NOMO-1 treated with dmso at 0.1 percent for 144 hours (cell line): ENCODE data around the gene JPT2.

Experiments
- DNase-seq: peaks from one replicate; lab custom pipeline; 2025; ENCODE audit not compliant: unreplicated experiment; lab: John Stamatoyannopoulos, UW

JPT2 gene

DNA sequence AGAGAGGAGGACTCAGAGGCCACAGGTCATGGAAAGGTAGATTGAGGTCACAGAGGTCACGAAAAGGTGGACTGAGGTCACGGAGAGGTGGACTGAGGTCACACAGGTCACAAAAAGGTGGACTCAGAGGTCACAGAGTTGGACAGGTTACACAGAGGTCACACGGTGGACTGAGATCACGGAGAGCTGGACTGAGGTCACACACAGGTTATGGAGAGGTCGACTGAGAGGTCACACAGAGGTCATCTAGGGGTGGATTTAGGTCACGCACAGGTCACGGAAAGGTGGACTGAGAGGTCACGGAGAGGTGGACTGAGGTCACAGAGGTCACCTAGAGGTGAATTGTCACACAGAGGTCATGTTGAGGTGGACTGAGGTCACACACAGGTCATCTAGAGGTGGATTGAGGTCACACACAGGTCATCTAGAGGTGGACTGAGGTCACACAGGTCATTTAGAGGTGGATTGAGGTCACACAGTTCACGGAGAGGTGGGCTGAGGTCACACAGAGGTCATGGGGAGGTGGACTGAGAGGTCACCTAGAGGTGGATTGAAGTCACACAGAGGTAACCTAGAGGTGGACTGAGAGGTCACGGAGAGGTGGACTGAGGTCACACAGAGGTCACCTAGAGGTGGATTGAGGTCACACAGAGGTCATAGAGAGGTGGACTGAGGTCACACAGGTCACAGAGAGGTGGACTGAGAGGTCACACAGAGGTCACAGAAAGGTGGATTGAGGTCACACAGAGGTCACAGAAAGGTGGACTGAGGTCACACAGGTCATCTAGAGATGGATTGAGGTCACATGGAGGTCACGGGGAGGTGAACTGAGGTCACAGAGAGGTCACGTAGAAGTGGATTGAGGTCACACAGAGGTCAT is 26.7 kb upstream of the JPT2 start:
- DNase-seq: no peak

DNA sequence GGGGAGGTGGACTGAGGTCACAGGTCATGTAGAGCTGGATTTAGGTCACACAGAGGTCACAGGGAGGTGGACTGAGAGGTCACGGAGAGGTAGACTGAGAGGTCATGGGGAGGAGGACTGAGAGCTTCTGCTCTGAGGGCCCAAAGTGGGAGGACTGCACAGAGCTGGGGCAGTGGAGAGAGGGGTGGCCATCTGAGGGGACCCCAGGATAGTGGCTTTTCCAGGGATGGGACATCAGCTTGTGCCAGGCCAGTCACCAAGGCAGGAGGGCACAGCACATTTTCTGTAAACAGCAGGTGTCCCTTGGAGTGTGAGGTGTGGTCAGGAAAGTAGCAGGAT is 26.1 kb upstream of the JPT2 start:
- DNase-seq: no peak

DNA sequence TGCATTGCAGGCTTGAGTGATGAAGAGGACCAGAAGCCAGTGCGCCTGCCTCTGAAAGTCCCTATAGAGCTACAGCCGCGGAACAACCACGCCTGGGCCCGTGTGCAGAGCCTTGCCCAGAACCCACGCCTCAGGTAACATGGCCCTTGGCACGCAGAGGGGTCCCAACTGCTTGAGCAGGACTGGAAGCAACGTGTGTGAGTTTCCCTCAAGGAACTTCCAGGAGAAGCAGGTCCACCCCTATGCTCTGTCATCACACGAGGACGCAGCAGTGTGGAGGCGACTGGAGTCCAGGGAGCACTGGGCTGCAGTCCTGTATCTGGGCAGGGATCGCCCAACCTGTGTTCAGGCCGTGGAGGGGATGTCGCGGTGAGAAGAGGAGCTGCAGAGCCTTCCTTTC is 25.1 kb upstream of the JPT2 start:
- DNase-seq: no peak

DNA sequence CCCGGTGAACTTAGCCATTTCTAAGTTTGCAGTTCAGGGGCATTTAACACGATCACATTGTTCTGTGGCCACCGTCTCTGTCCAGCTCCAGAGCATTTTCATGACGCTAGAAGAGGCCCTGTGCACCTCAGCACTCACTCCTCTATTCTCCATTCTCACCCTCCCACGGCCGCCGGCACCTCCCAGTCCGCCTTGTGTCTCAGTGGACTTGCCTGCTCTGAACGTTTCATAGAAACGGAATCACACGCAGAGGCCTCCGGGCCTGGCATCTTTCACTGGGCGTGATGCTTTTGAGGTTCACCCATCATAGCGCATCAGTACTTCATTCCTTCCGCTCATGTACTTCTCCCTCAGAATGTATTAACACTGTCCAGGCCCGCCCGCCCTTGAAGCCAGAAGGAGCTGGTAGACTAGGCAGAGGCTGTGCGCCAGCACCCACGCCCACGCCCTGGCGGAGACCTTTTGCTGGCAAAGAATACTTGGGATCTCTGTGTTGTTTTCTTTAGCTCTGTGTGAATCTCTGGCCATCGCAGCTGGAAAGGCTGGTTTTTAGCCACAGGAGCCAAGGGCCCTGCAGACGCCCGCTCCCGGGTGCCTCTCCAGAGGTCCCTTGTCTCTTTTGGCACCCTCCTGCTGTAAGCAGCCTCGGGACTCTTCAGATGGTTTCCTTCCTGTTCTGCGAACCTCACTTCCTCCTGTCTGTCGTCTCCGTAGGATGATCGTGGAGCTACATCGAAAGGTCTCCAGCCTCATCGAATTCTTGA is 23.4 kb upstream of the JPT2 start:
- DNase-seq: no peak

DNA sequence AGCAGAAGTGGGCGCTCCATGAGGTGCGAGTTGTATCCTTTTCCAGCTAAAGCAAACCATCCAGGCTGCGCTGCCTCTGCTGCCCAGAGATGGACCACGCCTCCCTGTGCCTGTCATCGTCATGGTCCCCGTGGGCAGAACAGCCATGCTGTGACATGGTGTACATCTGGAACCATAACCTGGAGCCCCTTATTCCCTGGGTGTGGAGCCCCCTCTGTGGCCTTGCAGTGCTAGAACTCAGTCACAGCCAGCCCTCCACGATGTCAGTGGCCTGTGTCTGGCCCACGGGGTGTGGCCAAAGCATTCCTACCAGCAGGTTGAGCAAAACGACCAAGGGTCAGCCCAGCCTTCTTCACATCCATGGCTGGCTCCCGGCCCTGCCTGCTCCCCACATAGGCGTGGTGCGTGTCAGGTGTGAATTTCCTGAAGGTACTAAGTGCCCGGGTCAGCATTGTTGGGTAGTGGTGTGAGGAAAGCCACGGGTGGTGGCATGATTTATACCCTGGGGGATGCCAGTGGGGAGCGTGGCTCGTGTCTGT is 22.7 kb upstream of the JPT2 start:
- DNase-seq: no peak

DNA sequence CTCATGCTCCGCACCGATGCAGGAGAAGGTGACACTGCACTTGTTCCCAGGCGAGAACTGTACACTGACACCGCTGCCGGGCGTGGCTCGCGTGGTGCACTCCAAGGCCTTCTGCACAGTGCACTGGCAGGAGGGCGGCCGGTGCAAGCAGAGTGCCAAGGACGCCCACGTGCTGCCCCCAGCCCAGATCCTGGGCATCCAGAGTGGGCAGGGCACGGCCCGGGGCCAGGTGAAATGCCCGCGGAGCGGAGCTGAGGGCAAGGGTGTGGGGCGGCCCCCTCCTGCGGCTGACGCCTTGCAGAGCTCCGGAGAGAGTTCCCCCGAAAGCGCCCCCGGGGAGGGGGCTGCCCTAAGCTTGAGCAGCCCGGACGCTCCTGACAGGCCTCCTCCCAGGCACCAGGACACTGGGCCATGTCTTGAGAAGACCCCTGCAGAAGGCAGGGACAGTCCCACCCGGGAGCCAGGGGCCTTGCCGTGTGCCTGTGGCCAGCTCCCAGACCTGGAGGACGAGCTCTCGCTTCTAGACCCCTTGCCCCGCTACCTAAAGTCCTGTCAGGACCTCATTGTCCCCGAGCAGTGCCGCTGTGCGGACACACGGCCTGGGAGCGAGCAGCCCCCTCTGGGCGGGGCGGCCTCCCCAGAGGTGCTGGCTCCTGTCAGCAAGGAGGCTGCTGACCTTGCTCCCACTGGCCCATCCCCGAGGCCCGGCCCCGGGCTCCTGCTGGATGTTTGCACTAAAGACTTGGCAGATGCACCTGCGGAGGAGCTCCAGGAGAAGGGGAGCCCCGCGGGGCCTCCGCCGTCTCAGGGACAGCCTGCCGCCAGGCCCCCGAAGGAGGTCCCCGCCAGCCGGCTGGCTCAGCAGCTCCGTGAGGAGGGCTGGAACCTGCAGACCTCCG is 21.9 kb upstream of the JPT2 start:
- no peak for DNase-seq

DNA sequence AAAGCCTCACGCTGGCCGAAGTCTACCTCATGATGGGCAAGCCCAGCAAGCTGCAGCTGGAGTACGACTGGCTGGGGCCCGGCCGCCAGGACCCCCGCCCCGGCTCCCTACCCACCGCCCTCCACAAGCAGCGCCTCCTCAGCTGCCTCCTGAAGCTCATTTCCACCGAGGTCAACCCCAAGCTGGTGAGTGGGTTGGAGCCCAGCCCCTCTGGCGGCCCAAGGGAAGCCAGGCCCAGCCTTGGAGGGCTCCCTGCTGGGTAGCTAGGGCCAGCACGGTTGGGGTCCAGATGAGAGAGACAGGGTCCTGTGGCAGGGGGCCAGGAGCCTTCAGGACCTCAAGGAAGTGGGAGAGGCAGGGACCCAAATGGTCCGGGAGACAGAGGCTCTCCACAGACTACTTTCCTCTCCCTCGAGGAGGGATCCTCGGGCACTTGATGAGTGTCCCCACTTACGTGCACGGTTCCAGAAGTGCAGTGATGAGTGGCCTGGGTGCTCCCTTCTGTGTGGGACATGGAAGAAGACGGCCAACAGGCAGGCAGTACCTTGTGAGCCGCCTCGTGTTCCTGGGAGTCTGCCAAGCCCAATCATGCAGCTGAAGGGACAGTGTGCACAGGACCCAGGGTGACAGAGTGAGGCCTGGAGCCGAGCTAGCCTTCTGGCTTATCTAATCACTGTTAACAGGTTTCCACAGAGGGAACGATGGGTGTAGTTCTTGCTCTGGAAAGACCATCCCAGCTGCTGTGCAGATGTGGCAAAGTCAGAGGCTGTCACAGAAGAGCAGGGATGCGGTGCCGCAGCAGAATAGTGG is 21.1 kb upstream of the JPT2 start:
- no peak for DNase-seq

DNA sequence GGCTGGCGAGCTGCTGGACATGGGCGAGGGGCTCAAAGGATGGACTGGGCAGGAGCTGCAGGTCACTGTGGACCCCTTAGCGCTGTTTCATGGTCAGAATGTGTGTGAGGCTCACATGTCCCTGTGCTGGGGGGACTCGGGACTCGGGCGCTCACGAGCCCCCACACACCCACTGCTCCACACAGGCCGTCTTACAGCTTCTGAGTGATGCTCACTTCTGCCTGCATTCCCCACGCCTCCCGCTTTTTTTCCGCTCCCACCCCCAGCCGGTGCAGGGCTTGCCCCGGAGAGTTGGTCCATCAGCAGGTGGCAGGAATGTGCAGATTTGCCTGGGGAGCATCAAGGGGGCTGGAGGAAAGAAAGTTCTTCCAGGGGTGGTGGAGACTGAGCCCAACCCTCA is 20.2 kb upstream of the JPT2 start:
- DNase-seq: no peak

DNA sequence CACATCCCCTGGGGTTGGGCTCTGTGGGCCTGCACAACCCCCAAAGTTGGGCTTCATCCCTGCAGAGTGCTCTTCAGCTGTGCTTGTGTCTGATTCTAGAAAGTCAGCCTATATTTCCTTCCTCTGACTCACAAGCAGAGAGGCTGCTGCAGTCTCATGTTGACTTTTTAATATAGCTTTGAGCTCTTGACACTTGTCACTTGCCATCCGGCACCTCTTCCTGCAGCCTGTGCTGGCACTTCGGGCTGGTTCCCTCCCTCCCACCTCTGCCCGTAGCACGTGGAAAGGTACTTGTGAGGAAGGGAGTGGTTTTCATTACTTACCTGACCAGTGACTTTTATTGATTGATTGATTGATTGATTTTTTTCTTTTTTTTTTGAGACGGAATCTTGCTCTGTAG is 19.0 kb upstream of the JPT2 start:
- DNase-seq: no peak

DNA sequence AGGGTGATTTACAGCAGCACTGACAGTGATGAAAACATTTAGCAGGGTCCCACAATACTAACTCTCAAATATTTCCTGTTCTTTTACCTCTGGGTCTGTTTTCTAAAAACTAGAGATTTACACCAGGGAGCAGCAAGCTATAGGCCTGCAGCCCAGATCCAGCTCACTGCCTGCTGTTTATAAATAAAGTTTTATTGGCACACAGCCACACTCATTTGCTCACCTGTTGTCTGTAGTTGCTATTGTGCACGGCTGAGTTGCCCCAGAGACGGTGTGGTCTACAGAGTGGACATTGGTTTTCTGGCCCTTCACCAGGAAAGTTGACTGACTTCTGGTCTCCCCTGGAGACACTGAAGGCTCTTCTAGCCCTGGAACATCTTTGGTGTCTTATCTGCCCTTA is 16.3 kb upstream of the JPT2 start:
- no peak for DNase-seq

DNA sequence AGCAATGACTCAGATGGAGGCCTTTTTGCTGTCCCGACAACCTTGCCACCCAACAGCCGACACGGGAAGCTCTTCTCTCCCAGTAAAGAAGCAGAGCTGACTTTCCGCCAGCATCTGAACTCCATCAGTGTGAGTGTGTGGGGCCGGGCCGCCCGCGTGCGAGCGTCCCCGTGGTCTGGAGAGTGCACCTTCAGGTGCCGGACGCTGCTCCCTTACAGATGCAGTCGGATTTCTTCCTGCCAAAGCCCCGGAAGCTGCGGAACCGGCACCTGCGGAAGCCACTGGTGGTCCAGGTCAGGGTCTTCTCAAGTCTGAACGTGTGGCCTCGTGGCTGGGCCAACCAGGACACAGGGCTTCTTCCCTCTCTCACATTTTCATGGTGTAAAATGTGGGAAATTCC is 15.5 kb upstream of the JPT2 start:
- DNase-seq: no peak

DNA sequence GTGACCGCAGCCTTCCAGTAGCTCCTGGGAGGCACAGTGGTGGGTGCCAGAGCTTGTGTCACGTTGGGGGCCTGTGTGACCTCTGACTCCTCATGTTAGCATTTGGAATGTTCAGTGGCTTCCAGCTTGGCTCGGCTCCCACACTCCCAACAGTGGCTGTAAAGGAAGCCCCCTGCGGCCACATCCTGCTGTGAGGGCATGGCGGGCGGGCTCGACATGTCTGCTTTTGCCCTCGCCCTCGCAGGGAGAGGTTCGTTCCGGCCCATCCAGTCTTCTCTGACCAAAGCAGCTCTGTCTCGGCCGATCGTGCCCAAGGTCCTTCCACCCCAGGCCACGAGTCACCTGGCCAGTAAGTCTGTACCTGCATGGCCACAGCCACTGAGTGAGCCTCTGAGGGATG is 12.2 kb upstream of the JPT2 start:
- DNase-seq: no peak

DNA sequence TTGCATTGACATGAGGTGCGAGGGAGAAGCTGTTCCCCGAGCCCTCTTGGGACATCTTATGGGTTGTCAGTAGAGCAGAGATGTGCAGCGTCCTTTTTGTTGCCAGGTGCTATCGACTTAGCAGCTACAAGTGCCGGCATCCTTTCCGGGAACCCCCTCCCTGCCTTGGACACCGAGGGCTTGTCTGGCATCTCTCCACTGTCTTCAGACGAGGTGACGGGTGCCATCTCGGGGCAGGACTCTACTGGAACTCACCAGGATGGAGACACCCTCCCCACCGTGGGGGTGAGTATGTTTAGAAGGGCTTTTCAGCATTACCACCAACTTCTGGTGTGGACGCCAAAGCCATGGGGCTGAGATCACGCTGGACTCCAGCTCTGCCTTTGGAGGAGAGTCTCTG is 11.8 kb upstream of the JPT2 start:
- DNase-seq: no peak

DNA sequence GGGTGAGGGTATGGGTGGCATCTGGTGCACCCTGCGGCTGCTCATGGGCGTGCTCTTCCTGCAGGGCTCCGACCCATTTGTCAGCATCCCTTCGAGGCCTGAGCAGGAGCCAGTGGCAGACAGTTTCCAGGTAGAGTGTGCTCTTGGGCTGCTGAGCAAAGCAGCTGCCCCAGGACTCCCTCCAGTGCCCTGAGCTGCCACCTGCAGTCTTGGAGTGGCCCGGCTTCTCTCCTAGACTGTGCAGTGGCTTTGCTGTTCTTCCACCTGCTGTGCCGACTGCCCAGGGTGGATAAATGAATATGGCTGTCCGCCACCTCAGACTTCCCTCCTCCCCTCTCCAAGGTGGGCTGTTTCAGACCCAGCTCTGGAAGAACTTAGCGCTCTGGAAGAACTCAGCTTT is 10.8 kb upstream of the JPT2 start:
- DNase-seq: no peak

DNA sequence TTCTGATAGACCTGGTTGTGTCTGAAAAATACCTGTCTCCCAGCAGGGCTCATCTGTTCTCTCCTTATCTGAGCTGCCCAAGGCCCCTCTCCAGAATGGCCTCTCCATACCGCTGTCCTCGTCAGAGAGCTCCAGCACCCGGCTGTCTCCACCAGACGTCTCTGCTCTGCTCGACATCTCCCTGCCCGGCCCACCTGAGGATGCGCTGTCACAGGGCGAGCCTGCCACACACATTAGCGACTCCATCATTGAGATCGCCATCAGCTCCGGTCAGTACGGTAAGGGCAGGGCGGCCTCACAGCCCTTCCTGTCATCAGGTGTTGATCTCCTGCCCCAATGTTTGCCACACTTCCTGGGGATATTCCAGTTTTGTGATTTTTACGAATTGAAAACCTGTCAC is 10.2 kb upstream of the JPT2 start:
- DNase-seq: no peak

DNA sequence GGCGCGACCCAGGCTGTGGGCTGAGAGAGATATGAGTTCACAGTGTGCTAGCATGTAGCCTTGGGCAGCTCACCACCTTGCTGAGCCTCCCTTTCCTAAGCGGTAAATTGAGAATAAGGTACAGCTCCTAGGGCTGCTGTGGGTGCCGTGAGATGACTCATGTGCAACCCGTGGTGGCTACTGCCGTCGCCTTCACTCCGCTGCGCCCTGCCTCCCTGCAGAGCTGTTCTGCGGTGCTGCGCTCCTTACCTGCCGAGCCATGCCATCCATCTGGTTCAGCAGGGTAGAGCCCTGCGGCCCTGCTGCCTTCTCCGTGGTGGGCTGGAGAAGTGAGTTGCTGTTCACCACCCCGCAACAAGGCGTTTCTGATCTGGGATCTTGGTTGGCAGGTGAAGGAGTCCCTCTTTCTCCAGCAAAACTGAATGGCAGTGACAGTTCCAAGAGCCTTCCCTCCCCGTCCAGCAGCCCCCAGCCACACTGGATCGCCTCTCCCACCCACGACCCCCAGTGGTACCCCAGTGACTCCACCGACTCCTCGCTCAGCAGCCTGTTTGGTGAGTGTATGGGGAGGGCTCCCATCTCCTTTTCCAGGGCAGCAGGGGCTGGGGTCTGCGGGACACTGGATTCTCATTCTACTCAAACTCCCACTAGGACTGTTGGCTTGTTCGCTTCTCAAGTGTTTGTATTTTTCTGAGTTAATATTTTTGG is 9.3 kb upstream of the JPT2 start:
- DNase-seq: no peak

DNA sequence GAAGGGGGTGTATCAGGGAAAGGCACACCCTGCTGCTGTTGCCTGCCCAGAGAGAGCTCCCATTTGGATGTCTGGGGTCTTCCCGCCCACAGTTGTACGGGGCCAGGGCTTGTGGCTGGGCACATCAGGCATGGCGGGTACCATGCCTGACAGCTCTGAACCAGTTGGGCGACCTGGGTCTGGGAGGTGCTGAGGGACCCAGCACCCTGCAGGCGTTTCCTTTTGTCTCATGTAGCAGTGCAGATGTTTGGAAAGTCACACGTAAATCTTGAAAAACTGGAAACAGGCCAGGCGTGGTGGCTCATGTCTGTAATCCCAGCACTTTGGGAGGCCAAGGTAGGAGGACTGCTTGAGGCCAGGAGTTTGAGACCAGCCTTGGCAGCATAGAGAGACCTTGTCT is 8.4 kb upstream of the JPT2 start:
- DNase-seq: no peak

DNA sequence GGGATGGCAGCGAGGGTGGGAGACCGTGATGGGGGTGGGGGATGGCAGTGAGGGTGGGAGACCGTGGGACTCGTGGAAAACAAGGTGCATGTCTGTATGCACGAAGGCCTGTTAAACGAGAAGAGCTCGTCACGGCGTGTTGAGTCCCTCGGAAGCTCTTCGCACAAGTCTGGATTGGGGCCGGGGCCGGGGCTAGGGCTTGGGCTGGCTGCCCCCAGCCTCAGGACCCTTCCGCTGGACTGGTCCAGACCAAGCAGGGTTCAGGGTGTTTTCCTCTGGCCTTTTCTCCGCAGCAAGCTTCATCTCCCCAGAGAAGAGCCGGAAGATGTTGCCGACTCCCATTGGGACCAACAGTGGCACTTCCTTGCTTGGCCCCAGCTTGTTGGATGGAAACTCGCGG is 7.7 kb upstream of the JPT2 start:
- no peak for DNase-seq

DNA sequence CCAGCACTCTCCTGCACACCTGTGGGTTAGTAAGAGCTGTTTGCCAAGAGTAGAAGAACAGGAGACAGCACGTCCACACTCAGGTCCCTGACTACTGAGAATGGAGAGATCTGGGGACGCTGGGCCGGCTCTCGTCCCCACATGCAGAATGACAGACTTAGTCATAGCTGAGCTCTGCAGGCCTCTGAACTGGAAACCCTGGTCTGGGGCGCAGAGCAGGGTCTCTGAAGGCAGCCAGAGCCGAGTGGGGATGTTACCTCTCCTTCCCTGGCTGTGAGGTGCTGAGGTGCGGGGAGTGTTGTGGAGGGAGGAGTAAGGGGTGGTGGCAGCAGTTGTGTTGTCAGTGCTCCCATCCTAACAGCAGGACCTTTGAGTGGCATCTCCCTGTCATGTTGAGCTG is 7.2 kb upstream of the JPT2 start:
- DNase-seq: no peak
